D721Med (cell line): ENCODE results near the gene RSPO3.

Source experiments
- DNase-seq: peaks from one replicate; pipeline ENCODE4 v3.0.0; 2011; ENCODE audit warnings: low spot score; ENCODE audit not compliant: insufficient read length
- FAIRE-seq: peaks from 2 replicates; lab custom pipeline; 2011; peaks lifted over from hg19 to GRCh38; lab: Jason Lieb, UNC
- CTCF ChIP-seq: IDR thresholded peaks from 2 replicates; pipeline ENCODE4 v1.5.1; 2012; ENCODE audit warnings: mild to moderate bottlenecking, control low read depth; ENCODE audit not compliant: insufficient read depth; ENCODE audit errors: missing control alignments

The RSPO3 gene

GRCh38 chr6:127120023-127120786 is 1.7 kb downstream of the RSPO3 start:
- FAIRE-seq, result no peak

GRCh38 chr6:127120787-127121636 is 2.5 kb downstream of the RSPO3 start:
- peak; percentile 77 for FAIRE-seq
- no peak for DNase-seq
- TF ChIP-seq CTCF, result peak; percentile 98

More at GRCh38 chr6:127120023-127120786, 1.7 kb downstream of the RSPO3 start:
- DNase-seq, result no peak
- no peak for TF ChIP-seq CTCF

GRCh38 chr6:127121637-127121960 is 3.1 kb downstream of the RSPO3 start:
- no peak for FAIRE-seq
- DNase-seq, result no peak
- no peak for TF ChIP-seq CTCF

- DNase-seq (no peak), FAIRE-seq (no peak)
- TF ChIP-seq CTCF, result no peak
Measured at GRCh38 chr6:127124172-127124571, 5.7 kb downstream of the RSPO3 start.

GRCh38 chr6:127124680-127125079 is 6.2 kb downstream of the RSPO3 start:
- DNase-seq (no peak), FAIRE-seq (no peak)
- TF ChIP-seq CTCF, result no peak

- FAIRE-seq (no peak), DNase-seq (no peak)
- no peak for TF ChIP-seq CTCF
Measured at GRCh38 chr6:127128066-127128465, 9.6 kb downstream of the RSPO3 start.
